ENCODE data around the gene CYP2R1. TPM values are rescaled to one million over a fixed set of nuclear protein-coding genes. Genes with fewer than 3 reads are reported as not detected.

CYP2R1 gene
- total and polyA plus RNA-seq, 2 experiments from 2014 or later: 11.8 to 16.4 TPM

DNA sequence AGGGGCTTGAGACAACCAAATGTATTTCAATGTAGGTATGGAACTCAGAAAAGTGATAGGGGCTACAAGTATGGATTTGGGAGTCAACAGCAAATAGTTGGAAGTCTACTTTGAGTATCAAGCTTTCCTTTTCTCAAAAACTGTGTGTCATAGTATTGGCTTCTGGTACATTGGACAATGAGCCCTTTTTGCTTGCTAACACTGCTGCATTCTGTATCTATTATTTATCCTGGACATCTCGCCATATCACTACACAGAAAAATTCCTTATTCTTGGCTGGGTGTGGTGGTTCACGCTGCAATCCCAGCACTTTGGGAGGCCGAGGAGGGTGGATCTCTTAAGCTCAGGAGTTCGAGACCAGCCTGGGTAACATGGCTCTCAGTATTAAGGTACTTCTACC is 18.4 kb downstream of the CYP2R1 start:
- no peaks in the 10 kb centered on the region for H3K9me2 ChIP-seq (ENCODE audit: insufficient read depth)
- H3K27ac Mint-ChIP-seq: no peak overlapping the region; the same call in 1 of the 2 replicates
- no peak overlapping the region for H3K27ac ChIP-seq (ENCODE audit: low read depth)
- no peaks in the 10 kb centered on the region for H3F3A ChIP-seq (replicated peaks; ENCODE audit: low read depth)
- TF ChIP-seq NANOG (IDR thresholded peaks at IDR 0.05; ENCODE audit: borderline replicate concordance) (no peak), ZNF114 (CRISPR knock-in tag; IDR thresholded peaks at IDR 0.05) (no peak), EZH2 (IDR thresholded peaks at IDR 0.05; ENCODE audit: low read depth, unreplicated experiment) (no peak), CREB1 (CRISPR knock-in tag; IDR thresholded peaks at IDR 0.05; ENCODE audit: low read depth) (no peak), POLR2AphosphoS5 (IDR thresholded peaks at IDR 0.05; ENCODE audit: low read depth) (no peak), JUNB (IDR thresholded peaks at IDR 0.05; ENCODE audit: unreplicated experiment) (no peak), STAT1 (IDR thresholded peaks at IDR 0.05; ENCODE audit: unreplicated experiment) (no peak), ZNF331 (CRISPR knock-in tag; IDR thresholded peaks at IDR 0.05; ENCODE audit: low read depth) (no peak), EZH2phosphoT487 (IDR thresholded peaks at IDR 0.05; ENCODE audit: unreplicated experiment) (no peak)
- TF ChIP-seq, protein P1, sequence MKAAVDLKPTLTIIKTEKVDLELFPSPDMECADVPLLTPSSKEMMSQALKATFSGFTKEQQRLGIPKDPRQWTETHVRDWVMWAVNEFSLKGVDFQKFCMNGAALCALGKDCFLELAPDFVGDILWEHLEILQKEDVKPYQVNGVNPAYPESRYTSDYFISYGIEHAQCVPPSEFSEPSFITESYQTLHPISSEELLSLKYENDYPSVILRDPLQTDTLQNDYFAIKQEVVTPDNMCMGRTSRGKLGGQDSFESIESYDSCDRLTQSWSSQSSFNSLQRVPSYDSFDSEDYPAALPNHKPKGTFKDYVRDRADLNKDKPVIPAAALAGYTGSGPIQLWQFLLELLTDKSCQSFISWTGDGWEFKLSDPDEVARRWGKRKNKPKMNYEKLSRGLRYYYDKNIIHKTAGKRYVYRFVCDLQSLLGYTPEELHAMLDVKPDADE (IDR thresholded peaks at IDR 0.05): no peak
- TF ChIP-seq, protein P2, sequence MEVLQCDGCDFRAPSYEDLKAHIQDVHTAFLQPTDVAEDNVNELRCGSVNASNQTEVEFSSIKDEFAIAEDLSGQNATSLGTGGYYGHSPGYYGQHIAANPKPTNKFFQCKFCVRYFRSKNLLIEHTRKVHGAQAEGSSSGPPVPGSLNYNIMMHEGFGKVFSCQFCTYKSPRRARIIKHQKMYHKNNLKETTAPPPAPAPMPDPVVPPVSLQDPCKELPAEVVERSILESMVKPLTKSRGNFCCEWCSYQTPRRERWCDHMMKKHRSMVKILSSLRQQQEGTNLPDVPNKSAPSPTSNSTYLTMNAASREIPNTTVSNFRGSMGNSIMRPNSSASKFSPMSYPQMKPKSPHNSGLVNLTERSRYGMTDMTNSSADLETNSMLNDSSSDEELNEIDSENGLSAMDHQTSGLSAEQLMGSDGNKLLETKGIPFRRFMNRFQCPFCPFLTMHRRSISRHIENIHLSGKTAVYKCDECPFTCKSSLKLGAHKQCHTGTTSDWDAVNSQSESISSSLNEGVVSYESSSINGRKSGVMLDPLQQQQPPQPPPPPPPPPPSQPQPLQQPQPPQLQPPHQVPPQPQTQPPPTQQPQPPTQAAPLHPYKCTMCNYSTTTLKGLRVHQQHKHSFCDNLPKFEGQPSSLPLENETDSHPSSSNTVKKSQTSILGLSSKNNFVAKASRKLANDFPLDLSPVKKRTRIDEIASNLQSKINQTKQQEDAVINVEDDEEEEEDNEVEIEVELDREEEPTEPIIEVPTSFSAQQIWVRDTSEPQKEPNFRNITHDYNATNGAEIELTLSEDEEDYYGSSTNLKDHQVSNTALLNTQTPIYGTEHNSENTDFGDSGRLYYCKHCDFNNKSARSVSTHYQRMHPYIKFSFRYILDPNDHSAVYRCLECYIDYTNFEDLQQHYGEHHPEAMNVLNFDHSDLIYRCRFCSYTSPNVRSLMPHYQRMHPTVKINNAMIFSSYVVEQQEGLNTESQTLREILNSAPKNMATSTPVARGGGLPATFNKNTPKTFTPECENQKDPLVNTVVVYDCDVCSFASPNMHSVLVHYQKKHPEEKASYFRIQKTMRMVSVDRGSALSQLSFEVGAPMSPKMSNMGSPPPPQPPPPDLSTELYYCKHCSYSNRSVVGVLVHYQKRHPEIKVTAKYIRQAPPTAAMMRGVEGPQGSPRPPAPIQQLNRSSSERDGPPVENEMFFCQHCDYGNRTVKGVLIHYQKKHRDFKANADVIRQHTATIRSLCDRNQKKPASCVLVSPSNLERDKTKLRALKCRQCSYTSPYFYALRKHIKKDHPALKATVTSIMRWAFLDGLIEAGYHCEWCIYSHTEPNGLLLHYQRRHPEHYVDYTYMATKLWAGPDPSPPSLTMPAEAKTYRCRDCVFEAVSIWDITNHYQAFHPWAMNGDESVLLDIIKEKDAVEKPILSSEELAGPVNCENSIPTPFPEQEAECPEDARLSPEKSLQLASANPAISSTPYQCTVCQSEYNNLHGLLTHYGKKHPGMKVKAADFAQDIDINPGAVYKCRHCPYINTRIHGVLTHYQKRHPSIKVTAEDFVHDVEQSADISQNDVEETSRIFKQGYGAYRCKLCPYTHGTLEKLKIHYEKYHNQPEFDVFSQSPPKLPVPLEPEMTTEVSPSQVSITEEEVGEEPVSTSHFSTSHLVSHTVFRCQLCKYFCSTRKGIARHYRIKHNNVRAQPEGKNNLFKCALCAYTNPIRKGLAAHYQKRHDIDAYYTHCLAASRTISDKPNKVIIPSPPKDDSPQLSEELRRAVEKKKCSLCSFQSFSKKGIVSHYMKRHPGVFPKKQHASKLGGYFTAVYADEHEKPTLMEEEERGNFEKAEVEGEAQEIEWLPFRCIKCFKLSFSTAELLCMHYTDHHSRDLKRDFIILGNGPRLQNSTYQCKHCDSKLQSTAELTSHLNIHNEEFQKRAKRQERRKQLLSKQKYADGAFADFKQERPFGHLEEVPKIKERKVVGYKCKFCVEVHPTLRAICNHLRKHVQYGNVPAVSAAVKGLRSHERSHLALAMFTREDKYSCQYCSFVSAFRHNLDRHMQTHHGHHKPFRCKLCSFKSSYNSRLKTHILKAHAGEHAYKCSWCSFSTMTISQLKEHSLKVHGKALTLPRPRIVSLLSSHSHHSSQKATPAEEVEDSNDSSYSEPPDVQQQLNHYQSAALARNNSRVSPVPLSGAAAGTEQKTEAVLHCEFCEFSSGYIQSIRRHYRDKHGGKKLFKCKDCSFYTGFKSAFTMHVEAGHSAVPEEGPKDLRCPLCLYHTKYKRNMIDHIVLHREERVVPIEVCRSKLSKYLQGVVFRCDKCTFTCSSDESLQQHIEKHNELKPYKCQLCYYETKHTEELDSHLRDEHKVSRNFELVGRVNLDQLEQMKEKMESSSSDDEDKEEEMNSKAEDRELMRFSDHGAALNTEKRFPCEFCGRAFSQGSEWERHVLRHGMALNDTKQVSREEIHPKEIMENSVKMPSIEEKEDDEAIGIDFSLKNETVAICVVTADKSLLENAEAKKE (CRISPR knock-in tag; IDR thresholded peaks at IDR 0.05): no peak
- TF ChIP-seq, protein P3, sequence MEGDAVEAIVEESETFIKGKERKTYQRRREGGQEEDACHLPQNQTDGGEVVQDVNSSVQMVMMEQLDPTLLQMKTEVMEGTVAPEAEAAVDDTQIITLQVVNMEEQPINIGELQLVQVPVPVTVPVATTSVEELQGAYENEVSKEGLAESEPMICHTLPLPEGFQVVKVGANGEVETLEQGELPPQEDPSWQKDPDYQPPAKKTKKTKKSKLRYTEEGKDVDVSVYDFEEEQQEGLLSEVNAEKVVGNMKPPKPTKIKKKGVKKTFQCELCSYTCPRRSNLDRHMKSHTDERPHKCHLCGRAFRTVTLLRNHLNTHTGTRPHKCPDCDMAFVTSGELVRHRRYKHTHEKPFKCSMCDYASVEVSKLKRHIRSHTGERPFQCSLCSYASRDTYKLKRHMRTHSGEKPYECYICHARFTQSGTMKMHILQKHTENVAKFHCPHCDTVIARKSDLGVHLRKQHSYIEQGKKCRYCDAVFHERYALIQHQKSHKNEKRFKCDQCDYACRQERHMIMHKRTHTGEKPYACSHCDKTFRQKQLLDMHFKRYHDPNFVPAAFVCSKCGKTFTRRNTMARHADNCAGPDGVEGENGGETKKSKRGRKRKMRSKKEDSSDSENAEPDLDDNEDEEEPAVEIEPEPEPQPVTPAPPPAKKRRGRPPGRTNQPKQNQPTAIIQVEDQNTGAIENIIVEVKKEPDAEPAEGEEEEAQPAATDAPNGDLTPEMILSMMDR (conservative IDR thresholded peaks at IDR 0.05; ENCODE audit: low read depth in 2 of 2): no peak
- TF ChIP-seq, protein P4, sequence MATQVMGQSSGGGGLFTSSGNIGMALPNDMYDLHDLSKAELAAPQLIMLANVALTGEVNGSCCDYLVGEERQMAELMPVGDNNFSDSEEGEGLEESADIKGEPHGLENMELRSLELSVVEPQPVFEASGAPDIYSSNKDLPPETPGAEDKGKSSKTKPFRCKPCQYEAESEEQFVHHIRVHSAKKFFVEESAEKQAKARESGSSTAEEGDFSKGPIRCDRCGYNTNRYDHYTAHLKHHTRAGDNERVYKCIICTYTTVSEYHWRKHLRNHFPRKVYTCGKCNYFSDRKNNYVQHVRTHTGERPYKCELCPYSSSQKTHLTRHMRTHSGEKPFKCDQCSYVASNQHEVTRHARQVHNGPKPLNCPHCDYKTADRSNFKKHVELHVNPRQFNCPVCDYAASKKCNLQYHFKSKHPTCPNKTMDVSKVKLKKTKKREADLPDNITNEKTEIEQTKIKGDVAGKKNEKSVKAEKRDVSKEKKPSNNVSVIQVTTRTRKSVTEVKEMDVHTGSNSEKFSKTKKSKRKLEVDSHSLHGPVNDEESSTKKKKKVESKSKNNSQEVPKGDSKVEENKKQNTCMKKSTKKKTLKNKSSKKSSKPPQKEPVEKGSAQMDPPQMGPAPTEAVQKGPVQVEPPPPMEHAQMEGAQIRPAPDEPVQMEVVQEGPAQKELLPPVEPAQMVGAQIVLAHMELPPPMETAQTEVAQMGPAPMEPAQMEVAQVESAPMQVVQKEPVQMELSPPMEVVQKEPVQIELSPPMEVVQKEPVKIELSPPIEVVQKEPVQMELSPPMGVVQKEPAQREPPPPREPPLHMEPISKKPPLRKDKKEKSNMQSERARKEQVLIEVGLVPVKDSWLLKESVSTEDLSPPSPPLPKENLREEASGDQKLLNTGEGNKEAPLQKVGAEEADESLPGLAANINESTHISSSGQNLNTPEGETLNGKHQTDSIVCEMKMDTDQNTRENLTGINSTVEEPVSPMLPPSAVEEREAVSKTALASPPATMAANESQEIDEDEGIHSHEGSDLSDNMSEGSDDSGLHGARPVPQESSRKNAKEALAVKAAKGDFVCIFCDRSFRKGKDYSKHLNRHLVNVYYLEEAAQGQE (IDR thresholded peaks at IDR 0.05; ENCODE audit: unreplicated experiment): no peak
- H3K4me1 Mint-ChIP-seq: no peaks in the 10 kb centered on the region
- no peaks in the 10 kb centered on the region for H3K79me2 ChIP-seq (replicated peaks; ENCODE audit: insufficient read depth)
- 0 out of 2 replicates have a peak, but pooled peaks cover 4% of the 10 kb centered on the region for H4K20me1 ChIP-seq (replicated peaks; ENCODE audit: insufficient read depth)
- no peaks in the 10 kb centered on the region for H3K36me3 ChIP-seq (ENCODE audit: insufficient read depth)
- no peak overlapping the region for H2AFZ ChIP-seq
- H3K4me3 Mint-ChIP-seq: no peak overlapping the region
- ATAC-seq (no peak), DNase-seq (ENCODE audit: low spot score) (no peak)
- H3K4me3 ChIP-seq: no peak overlapping the region
- no peaks in the 10 kb centered on the region for H3K27me3 Mint-ChIP-seq (ENCODE audit: insufficient read depth, low read depth, poor library complexity)
- H3K36me3 Mint-ChIP-seq (ENCODE audit: low read depth): no peaks in the 10 kb centered on the region; the same call in 2 of the 3 replicates
- H3K4me1 ChIP-seq (ENCODE audit: insufficient read depth): no peaks in the 10 kb centered on the region
- H3K4me2 ChIP-seq: no peak overlapping the region
- no peaks in the 10 kb centered on the region for H3K9me3 Mint-ChIP-seq
- no peaks in the 10 kb centered on the region for H3K27me3 ChIP-seq (ENCODE audit: insufficient read depth)
